NT2/D1 (cell line): ENCODE results near the gene TOR3A.

ENCODE experiments used
- DNase-seq: peaks from one replicate; pipeline ENCODE4 v3.0.0-alpha.2; 2011; ENCODE audit warnings: low read depth, low spot score
- H3K27me3 ChIP-seq: 2 replicates; pipeline ENCODE4 v1.6.0; 2011; ENCODE audit warnings: mild to moderate bottlenecking; ENCODE audit not compliant: insufficient read length, insufficient read depth
- H3K36me3 ChIP-seq: 2 replicates; pipeline ENCODE4 v1.6.1; 2011; ENCODE audit warnings: mild to moderate bottlenecking, low read length, mixed read lengths; ENCODE audit not compliant: insufficient read depth, insufficient read length
- H3K4me1 ChIP-seq: 2 replicates; pipeline ENCODE4 v1.5.1; 2011; ENCODE audit not compliant: insufficient read depth, insufficient read length
- H3K4me3 ChIP-seq: 2 replicates; pipeline ENCODE4 v1.5.1; 2011; ENCODE audit warnings: low read depth; ENCODE audit not compliant: insufficient read length
- H3K9ac ChIP-seq: 2 replicates; pipeline ENCODE4 v1.6.0; 2011; ENCODE audit warnings: low read depth; ENCODE audit not compliant: insufficient read length
- H3K9me3 ChIP-seq: 2 replicates; pipeline ENCODE4 v1.5.1; 2011; ENCODE audit warnings: mild to moderate bottlenecking, low read length; ENCODE audit not compliant: insufficient read depth
- SUZ12 ChIP-seq: IDR thresholded peaks from 2 replicates; pipeline ENCODE4 v1.6.1; 2011; ENCODE audit not compliant: insufficient read length, insufficient read depth; ENCODE audit errors: extremely low read depth
- YY1 ChIP-seq: IDR thresholded peaks from 2 replicates; pipeline ENCODE4 v1.6.1; 2011; ENCODE audit not compliant: insufficient read length, insufficient read depth
- ZNF274 ChIP-seq: IDR thresholded peaks from 2 replicates; pipeline ENCODE4 v1.6.1; 2011; ENCODE audit warnings: mild to moderate bottlenecking, low read depth, low read length

TOR3A gene

DNA sequence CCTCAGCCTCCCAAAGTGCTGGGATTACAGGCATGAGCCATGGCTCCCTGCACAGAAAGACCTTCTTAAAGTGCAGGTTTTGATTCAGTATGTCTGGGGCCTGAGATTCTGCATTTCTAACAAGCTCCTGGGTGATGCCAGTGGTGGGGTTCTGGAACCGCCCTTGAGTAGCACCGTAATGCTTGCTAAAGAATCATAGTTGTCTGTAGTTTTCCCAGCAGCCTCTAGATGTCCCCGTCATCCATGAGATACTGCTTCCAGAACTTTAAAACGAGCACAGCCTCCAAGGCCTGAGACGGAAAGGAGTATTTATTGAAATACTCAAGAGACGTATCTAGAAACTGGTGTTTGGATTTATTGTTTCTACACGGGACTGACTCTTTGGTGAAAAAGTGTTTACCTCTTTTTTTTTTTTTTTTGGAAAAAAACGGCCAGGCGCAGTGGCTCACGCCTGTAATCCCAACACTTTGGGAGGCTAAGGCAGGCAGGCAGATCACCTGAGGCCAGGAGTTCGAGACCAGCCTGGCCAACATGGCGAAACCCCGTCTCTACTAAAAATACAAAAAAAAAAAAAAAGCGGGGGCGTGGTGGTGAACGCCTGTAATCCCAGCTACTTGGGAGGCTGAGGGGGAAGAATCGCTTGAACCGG lies 2.6 kb upstream of the TOR3A start:
- TF ChIP-seq ZNF274, result no peak
- no peak for TF ChIP-seq SUZ12
- no peak for TF ChIP-seq YY1
- H3K4me1 ChIP-seq, result peaks cover 6% of the 10 kb centered on the region
- H3K36me3 ChIP-seq, result peaks cover 12% of the 10 kb centered on the region
- no peak overlapping the region for H3K9ac ChIP-seq
- H3K9me3 ChIP-seq, result no peaks in the 10 kb centered on the region
- DNase-seq, result peak; percentile 67
- H3K4me3 ChIP-seq, result no peak overlapping the region
- H3K27me3 ChIP-seq, result no peaks in the 10 kb centered on the region

DNA sequence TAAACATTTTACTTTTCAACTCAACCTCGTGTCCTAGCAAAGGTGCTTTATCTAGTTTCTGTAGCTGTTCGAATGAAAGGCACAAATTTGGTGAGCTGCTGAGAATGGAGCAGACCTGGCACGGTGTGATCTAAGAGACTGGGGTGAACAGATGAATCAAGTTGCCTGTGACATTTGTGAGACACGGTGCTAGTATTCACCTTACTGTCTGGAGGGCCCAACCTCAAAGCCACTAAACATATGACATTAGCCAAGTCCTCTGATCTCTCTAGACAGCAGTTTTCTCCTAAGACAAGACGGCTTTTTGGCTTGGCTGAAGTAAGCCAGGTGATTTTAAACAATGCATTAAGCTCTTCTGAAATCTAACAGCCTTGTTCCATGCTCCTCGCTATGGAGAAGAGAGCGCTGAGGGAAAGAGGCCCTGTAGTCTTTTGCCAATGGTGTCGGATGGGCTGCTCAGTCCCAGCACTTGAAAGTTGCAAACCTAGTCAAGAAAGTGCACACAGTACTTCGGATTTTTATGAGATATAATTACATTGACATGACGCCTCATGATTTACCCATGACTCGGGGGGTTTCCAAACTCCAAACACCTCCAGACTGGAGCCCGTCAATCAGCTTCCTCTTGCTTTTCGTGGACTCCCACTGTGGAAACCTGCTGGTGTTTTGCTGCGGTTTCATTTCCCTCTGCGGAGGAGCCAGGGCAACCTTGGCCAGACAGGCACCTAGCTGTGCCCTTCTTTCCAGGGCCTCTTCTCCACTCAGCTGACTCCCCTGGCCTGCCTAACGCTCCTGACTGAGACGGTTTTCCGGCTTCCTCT lies 794 bp upstream of the TOR3A start:
- peaks cover 20% of the 10 kb centered on the region for H3K36me3 ChIP-seq
- peak overlapping the region; percentile 65 for H3K9ac ChIP-seq
- no peak for DNase-seq
- H3K9me3 ChIP-seq, result no peaks in the 10 kb centered on the region
- TF ChIP-seq SUZ12, result no peak
- peaks cover 10% of the 10 kb centered on the region for H3K4me1 ChIP-seq
- no peaks in the 10 kb centered on the region for H3K27me3 ChIP-seq
- H3K4me3 ChIP-seq, result peak overlapping the region; percentile 87

DNA sequence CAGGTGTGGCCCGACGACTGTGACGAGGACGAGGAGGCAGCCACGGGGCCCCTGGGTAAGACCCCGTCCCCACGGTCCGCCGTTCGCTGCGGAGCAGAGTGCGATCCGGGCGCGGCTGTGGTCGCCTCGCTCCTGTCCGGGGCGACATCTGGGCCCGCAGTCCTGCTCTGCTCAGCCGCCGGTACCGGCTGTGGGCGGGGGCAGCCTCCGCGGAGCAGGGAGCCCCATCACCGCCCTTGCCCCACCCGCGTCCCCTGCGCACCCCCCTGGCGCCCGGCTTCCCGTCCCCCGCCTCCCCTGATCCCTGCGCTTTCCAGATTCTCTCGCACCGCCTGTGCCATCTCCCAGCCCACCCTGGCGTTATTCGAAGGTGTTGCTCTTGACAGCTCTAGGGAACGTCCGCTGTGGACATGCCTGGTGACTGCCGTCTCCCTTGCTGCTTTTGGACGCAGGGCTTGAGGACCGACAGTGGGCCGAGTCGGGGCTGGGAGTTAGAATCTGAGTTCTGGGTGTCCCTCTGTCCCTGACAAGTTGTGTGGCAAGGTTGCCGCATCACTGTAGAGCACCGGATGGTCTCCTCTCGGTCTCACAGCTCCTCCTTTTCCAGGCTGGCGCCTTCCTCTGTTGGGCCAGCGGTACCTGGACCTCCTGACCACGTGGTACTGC lies 596 bp downstream of the TOR3A start:
- Histone ChIP-seq H3K9me3 (no peaks in the 10 kb centered on the region), H3K4me1 (peaks cover 19% of the 10 kb centered on the region), H3K4me3 (peak overlapping the region; percentile 87), H3K27me3 (no peaks in the 10 kb centered on the region), H3K9ac (peak overlapping the region; percentile 90), H3K36me3 (peaks cover 23% of the 10 kb centered on the region)
- peak; percentile 30 for DNase-seq
- no peak for TF ChIP-seq YY1
- TF ChIP-seq SUZ12, result no peak

DNA sequence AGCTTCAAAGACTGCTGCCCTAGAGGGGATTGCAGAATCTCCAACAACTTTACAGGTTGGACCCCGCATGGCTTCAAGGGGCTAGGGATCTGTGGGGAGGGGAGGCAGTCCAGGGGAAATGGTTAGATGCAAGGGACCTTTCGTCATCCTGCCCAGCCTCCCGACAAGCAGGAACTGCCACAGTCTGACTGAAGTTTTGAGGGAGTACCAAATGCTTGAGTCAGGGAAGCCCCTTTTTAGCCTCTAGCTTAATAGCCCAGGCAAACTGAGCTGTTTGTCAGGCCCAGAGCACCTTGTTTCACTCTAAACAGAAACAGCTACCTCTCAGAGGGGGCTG lies 1.1 kb downstream of the TOR3A start:
- Histone ChIP-seq H3K36me3 (peaks cover 23% of the 10 kb centered on the region), H3K4me1 (peaks cover 18% of the 10 kb centered on the region), H3K9me3 (no peaks in the 10 kb centered on the region), H3K27me3 (no peaks in the 10 kb centered on the region), H3K4me3 (peak overlapping the region; percentile 87), H3K9ac (peak overlapping the region; percentile 90)
- TF ChIP-seq ZNF274, result no peak
- DNase-seq, result no peak

DNA sequence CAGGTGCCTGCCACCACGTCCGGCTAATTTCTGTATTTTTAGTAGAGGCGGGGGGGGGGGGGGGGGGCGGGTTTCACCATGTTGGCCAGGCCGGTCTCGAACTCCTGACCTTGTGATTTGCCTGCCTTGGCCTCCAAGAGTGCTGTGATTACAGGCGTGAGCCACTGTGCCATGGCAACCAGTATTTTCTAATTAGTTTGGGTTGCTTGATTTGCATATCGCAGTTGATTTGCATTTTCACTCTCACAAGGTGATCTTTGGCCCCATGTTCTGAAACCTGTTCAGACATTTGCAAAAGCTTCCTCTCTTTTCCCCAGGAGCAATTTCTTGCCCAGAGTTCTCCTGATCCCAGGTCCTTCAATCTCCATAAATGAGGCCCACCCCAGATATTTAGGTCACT lies 1.7 kb downstream of the TOR3A start:
- peaks cover 19% of the 10 kb centered on the region for H3K4me1 ChIP-seq
- no peaks in the 10 kb centered on the region for H3K9me3 ChIP-seq
- H3K36me3 ChIP-seq, result peaks cover 26% of the 10 kb centered on the region
- no peak for DNase-seq
- H3K27me3 ChIP-seq, result no peaks in the 10 kb centered on the region
- H3K9ac ChIP-seq, result no peak overlapping the region
- H3K4me3 ChIP-seq, result no peak overlapping the region
- no peak for TF ChIP-seq YY1
- no peak for TF ChIP-seq ZNF274
- TF ChIP-seq SUZ12, result no peak

DNA sequence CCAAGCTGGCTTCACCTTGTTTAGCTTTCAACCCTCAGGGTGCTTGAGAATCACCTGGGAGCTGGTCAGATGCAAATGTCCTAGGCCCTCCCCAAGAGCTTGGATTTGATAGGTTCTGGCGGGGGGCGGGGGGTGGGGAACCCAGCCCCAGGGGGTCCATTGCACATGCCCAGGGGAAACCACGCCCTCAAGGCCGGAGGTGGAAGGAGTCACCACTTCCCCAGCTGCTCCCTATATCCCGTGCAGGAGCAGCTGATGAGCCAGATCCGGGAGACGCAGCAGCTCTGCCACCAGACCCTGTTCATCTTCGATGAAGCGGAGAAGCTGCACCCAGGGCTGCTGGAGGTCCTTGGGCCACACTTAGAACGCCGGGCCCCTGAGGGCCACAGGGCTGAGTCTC lies 5.8 kb downstream of the TOR3A start:
- Histone ChIP-seq H3K27me3 (no peaks in the 10 kb centered on the region), H3K4me1 (peaks cover 35% of the 10 kb centered on the region), H3K9me3 (no peaks in the 10 kb centered on the region), H3K4me3 (peak overlapping the region; percentile 64), H3K9ac (peak overlapping the region; percentile 83), H3K36me3 (peaks cover 61% of the 10 kb centered on the region)
- DNase-seq, result peak; percentile 32
- TF ChIP-seq SUZ12 (no peak), YY1 (no peak), ZNF274 (no peak)

DNA sequence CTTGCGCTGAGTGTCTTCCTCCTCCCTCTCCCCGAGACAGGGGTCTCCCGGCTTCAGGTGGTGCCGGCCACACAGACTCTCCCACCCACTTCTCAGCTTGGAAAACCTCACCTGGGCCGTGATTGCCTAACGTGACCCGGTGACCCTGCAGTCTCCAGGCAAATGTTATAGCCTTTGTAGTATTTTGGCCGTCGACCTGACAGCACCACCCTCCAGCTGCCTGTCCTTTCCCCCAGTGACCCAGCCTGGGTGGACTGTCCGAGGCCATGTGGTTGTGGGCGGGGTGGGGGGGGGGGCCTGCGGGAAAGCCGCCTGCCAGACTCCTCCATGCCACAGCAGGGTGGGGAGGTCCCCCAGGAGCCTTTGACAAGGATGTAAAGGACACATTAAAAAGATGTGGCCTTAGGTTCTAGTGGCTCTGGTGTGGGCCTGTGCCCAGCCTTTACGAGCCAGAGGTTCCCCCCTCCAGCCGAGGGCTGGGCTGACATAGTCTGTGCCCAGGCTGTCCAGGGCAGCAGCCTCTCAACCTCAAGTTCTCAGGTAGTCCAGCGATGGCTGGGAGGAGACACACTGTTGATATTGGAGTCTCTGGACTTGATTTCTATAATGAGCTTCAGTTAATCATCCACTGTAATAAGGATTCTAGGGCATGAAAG lies 8.1 kb downstream of the TOR3A start:
- Histone ChIP-seq H3K4me3 (no peak overlapping the region), H3K4me1 (peaks cover 35% of the 10 kb centered on the region), H3K9ac (no peak overlapping the region), H3K36me3 (peaks cover 79% of the 10 kb centered on the region), H3K9me3 (no peaks in the 10 kb centered on the region), H3K27me3 (no peaks in the 10 kb centered on the region)
- DNase-seq, result no peak
- TF ChIP-seq SUZ12, result no peak
- TF ChIP-seq YY1, result no peak
- no peak for TF ChIP-seq ZNF274
